IMR-90 (cell line): ENCODE results near the gene WDR70.

Source experiments
- POLR2A ChIP-seq: IDR thresholded peaks from 2 replicates; pipeline ENCODE4 v1.6.1; 2012; ENCODE audit warnings: mild to moderate bottlenecking, low read depth, low read length
- RCOR1 ChIP-seq: IDR thresholded peaks from 2 replicates; pipeline ENCODE4 v1.6.1; 2012; ENCODE audit warnings: mild to moderate bottlenecking, low read length, improper control_type of control experiment; ENCODE audit not compliant: insufficient replicate concordance
- RFX5 ChIP-seq: IDR thresholded peaks from 2 replicates; pipeline ENCODE4 v1.8.0; 2012; ENCODE audit warnings: low read depth, mild to moderate bottlenecking, low read length, moderate library complexity
- SMC3 ChIP-seq: fragments of 150-350 bp; IDR thresholded peaks from 2 replicates; pipeline ENCODE4 v1.6.1; 2016; ENCODE audit warnings: low read depth, mild to moderate bottlenecking, antibody characterized with exemption, low read length, moderate library complexity
- TF ChIP-seq, protein P1 (sequence below): conservative IDR thresholded peaks from 2 replicates; pipeline ENCODE4 v1.5.1; 2012; ENCODE audit warnings: mild to moderate bottlenecking, low read depth, low read length, improper control_type of control experiment
- TF ChIP-seq, protein P2 (sequence below): fragments of 150-350 bp; IDR thresholded peaks from 2 replicates; pipeline ENCODE4 v1.6.1; 2017; ENCODE audit warnings: mild to moderate bottlenecking, antibody characterized with exemption, low read length, low read depth

- TF ChIP-seq RFX5 (no peak), POLR2A (no peak), RCOR1 (no peak), SMC3 (no peak)
- TF ChIP-seq, protein P1, sequence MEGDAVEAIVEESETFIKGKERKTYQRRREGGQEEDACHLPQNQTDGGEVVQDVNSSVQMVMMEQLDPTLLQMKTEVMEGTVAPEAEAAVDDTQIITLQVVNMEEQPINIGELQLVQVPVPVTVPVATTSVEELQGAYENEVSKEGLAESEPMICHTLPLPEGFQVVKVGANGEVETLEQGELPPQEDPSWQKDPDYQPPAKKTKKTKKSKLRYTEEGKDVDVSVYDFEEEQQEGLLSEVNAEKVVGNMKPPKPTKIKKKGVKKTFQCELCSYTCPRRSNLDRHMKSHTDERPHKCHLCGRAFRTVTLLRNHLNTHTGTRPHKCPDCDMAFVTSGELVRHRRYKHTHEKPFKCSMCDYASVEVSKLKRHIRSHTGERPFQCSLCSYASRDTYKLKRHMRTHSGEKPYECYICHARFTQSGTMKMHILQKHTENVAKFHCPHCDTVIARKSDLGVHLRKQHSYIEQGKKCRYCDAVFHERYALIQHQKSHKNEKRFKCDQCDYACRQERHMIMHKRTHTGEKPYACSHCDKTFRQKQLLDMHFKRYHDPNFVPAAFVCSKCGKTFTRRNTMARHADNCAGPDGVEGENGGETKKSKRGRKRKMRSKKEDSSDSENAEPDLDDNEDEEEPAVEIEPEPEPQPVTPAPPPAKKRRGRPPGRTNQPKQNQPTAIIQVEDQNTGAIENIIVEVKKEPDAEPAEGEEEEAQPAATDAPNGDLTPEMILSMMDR = no peak
- TF ChIP-seq, protein P2, sequence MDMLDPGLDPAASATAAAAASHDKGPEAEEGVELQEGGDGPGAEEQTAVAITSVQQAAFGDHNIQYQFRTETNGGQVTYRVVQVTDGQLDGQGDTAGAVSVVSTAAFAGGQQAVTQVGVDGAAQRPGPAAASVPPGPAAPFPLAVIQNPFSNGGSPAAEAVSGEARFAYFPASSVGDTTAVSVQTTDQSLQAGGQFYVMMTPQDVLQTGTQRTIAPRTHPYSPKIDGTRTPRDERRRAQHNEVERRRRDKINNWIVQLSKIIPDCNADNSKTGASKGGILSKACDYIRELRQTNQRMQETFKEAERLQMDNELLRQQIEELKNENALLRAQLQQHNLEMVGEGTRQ = no peak
These were observed 160.3 kb downstream of the WDR70 start for GRCh38 chr5:37539459-37539858.
